Measurements from ENCODE around the gene ZNF423. TPM values are rescaled to one million over a fixed set of nuclear protein-coding genes. Genes with fewer than 3 reads are reported as not detected.

Gene ZNF423
- total and polyA plus RNA-seq, 12 donors: 1.7 to 10.6 (median 5.5) TPM

DNA sequence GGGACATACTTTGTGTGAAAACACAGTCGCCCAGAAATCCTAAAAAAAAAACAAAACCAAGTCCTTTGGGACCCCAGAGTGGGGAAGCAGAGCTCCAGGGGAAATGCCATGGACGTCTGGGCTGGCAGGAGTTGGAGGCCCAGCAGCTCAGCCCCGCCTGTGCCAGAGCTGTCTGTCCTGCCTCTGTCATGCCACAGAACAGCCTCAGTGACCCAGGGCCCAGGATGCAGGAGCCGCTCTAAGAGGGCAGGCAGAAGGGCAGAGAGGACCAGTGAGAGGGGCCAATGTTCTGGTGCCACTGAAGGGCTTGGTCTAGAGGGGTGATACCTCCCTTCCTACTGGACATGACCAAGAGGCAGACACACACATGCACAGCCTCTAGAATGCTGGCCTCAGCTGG, 316.2 kb downstream of the ZNF423 start:
- H3K4me3 ChIP-seq: no peak overlapping the region
- no peaks in the 10 kb centered on the region for H3K27me3 ChIP-seq
- no peaks in the 10 kb centered on the region for H3K9me3 ChIP-seq (replicated peaks in 1 of 3)
- TF ChIP-seq CTCF (IDR thresholded peaks at IDR 0.05) (no peak), POLR2A (IDR thresholded peaks at IDR 0.05) (no peak)
- WGBS, 4 donors: 67 to 87% (median 80%) methylated on average over 4 of the region's 4 CpGs
- intact Hi-C loops (cut with DNase I): no loop called here
- DNase-seq: no peak
- H3K27ac ChIP-seq: no peak overlapping the region
- H3K4me1 ChIP-seq (replicated peaks in 1 of 2): no peaks in the 10 kb centered on the region
- no peaks in the 10 kb centered on the region for H3K36me3 ChIP-seq (replicated peaks in 1 of 2)

DNA sequence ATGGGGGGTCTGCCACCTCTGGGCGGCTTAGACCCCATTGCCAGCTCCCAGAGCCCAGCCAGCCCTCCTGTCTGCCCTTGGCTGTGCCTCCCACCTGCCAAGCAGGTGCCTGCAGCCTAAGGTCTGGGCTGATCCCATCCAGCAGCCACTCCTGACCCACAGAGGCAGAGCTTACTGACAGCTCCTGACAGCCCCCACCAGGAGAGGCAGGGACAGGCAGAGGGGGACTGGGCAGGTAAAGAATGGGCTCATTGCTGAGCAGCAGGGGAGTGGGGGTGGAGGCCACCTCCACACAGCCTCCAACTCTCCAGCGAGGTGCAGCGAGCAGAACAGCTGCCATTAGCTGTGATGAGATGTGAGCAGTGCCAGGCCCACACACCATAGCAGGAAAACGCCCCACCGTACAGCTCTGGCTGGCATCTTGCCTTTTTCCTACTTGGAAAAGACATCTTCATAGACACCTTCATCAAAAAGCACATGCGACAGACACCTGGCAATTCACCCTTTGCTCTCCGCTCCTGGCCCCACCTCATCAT, 317.9 kb downstream of the ZNF423 start:
- Histone ChIP-seq H3K27me3 (no peaks in the 10 kb centered on the region), H3K36me3 (replicated peaks in 1 of 2) (no peaks in the 10 kb centered on the region), H3K4me3 (no peak overlapping the region), H3K27ac (no peak overlapping the region), H3K4me1 (replicated peaks in 1 of 2) (no peaks in the 10 kb centered on the region), H3K9me3 (replicated peaks in 1 of 3) (no peaks in the 10 kb centered on the region)
- TF ChIP-seq POLR2A (IDR thresholded peaks at IDR 0.05): no peak
- no peak for TF ChIP-seq CTCF (IDR thresholded peaks at IDR 0.05)
- intact Hi-C loops (cut with DNase I): no loop called here
- WGBS, 4 donors: 86 to 92% (median 89%) methylated on average over 7 of the region's 7 CpGs
- DNase-seq: no peak

DNA sequence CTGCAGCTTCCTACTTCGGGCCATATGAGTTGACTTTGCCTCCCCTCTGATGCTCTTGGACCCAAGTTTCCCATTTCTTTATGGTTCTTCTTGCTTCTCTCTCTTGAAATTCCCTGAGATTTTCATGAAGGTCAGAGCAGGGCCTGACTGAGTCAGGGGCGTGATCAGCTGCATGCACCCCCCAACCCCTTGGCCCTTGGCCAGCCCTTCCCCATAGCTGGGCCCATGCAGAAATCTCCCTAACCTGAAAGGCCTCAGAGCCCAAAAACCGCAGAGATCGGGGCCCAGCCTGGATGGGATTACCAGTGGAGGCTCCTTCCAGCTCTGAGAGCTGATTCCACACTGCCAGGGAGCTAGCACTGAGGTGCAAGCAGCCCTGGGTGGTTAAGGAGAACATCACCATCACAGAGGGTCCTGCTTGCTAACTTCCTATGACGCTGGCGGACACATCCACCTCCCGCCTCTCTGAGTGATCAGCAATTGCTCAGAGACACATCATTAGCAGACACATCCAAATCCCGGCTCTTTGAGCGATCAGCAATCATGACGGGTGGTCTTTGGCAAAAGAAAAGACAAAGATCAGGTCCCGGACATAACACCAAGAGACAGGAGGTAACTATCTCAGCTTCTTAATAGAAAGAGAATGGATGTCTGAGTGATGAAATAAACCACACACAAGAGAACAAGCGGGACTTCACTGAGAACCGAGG, 320.9 kb downstream of the ZNF423 start:
- no peak for TF ChIP-seq POLR2A (IDR thresholded peaks at IDR 0.05)
- TF ChIP-seq CTCF (IDR thresholded peaks at IDR 0.05): no peak
- Histone ChIP-seq H3K27me3 (no peaks in the 10 kb centered on the region), H3K4me1 (replicated peaks in 1 of 2) (no peaks in the 10 kb centered on the region), H3K27ac (no peak overlapping the region), H3K9me3 (replicated peaks in 1 of 3) (no peaks in the 10 kb centered on the region), H3K36me3 (replicated peaks in 1 of 2) (no peaks in the 10 kb centered on the region), H3K4me3 (no peak overlapping the region)
- WGBS, 4 donors: 84 to 92% (median 92%) methylated on average over 11 to 13 of the region's 13 CpGs
- intact Hi-C loops (cut with DNase I): no loop called here
- DNase-seq: no peak

- DNase-seq: no peak
- no peaks in the 10 kb centered on the region for H3K27me3 ChIP-seq
- 90 to 100% (median 93%) methylated on average over 5 to 7 of the region's 7 CpGs for WGBS, 4 donors
- intact Hi-C loops (cut with DNase I): no loop called here
- no peaks in the 10 kb centered on the region for H3K9me3 ChIP-seq (replicated peaks in 1 of 3)
- no peak overlapping the region for H3K4me3 ChIP-seq
- no peak overlapping the region for H3K27ac ChIP-seq
- no peaks in the 10 kb centered on the region for H3K36me3 ChIP-seq (replicated peaks in 1 of 2)
- no peak for TF ChIP-seq POLR2A (IDR thresholded peaks at IDR 0.05)
- TF ChIP-seq CTCF (IDR thresholded peaks at IDR 0.05): no peak
- no peaks in the 10 kb centered on the region for H3K4me1 ChIP-seq (replicated peaks in 1 of 2)
Observed at GRCh38 chr16:49533422-49533821, 322.5 kb downstream of the ZNF423 start.
